ENCODE results near the gene USP38.
"Not testable (repeated sequence)": the region's sequence is repeated elsewhere in the genome, so short reads cannot be mapped to it uniquely, and the experiment has no call there.

USP38 gene

DNA sequence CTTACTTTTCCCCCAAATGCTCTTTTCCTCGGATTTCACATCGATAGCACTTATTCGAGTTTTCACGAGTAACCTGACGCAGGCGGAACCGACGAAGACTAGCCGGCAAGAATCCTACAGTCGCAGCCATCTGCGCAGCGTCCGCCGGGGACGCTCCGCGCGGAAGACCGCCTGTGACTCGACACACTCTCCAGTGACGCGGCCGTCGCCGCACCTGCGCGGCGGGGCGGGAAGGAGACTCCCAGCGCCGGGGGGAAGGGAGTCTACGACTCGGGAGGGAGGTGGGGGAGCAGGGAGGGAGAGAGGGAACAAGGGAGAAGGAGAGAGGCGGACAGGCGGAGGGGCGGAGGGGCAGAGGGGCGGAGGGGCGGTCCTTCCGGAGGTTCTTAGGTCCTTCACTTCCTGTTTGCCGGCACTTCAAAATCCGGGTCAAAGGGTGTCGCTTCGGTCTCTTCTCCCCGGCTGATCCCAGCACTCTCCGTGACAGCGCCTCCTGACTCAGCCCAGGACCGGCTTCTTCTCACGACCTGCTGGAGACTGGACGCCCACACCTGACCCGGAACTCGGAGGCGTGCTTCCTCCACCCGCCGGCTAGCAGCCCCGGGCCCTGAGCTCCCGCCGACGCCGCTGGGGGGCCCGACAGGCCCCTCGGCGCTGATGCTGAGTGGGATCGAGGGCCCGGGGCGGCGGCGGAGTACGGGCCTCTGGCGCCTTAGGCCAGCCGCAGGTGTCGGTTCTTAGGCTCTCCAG, at the start of gene USP38:
TSS of gene USP38 (plus strand) at position 415 of the 750 bp plus-strand sequence. CDS start 534 bp downstream, outside the sequence.
- H3K4me3 ChIP-seq (ENCODE audit: low read length): peak within 1 kb of the TSS; percentile 65
- DNase-seq (ENCODE audit: low read depth): peak; percentile 95
- TF ChIP-seq CTCF (IDR thresholded peaks at IDR 0.05; ENCODE audit: insufficient read depth, low read depth, low read length, missing control alignments): no peak

- H3K4me3 ChIP-seq (ENCODE audit: low read length): no peak overlapping the region
- DNase-seq (ENCODE audit: low read depth): no peak
- TF ChIP-seq CTCF (IDR thresholded peaks at IDR 0.05; ENCODE audit: insufficient read depth, low read depth, low read length, missing control alignments): no peak
Measured at GRCh38 chr4:143135358-143135757, 49.4 kb upstream of the USP38 start.

- DNase-seq (ENCODE audit: low read depth): no peak
- TF ChIP-seq CTCF (IDR thresholded peaks at IDR 0.05; ENCODE audit: insufficient read depth, low read depth, low read length, missing control alignments): no peak
- no peak overlapping the region for H3K4me3 ChIP-seq (ENCODE audit: low read length)
Measured at GRCh38 chr4:143140696-143141095, 44.0 kb upstream of the USP38 start.

- DNase-seq (ENCODE audit: low read depth): no peak
- TF ChIP-seq CTCF (IDR thresholded peaks at IDR 0.05; ENCODE audit: insufficient read depth, low read depth, low read length, missing control alignments): no peak
- no peak overlapping the region for H3K4me3 ChIP-seq (ENCODE audit: low read length)
Measured at GRCh38 chr4:143148521-143148920, 36.2 kb upstream of the USP38 start.

DNA sequence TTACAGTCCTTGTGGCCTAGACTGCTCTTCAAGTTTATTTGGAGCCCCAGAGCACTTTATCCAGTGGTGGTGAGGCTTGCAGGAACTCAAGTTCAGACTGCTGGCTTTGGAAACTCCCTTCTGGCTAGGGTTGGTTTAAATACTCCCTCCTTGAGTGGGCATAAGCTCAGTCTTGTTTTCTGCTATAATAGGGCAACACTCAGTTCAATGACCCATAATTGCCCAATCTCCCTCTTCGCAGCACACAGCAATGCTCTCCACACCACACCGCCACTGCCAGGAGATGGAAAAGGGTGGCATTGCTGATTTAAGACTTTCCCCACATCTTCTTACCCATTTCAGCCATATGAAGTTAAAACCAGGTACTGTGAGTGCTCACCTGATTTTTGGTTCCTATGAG, 27.9 kb upstream of the USP38 start:
- TF ChIP-seq CTCF (IDR thresholded peaks at IDR 0.05; ENCODE audit: insufficient read depth, low read depth, low read length, missing control alignments): no peak
- DNase-seq (ENCODE audit: low read depth): no peak
- H3K4me3 ChIP-seq (ENCODE audit: low read length): no peak overlapping the region

DNA sequence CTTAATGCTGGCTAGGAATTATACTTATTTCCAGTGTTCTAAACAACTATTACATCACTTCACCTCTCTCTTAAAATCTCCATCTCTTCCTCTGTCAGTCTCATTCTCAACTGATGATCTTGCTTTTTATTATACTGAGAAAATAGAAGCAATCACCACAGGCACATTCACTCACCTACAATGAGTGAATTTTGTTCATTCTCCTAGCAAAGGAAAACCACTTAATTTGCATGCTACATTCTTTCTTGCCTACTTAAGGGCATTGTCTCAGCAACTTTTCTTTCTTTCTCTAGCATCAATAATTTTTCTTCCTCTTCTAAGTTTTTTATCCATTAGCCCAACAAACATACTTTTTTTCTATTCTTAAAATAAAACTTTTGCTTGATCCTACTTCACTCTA, 21.1 kb upstream of the USP38 start:
- H3K4me3 ChIP-seq (ENCODE audit: low read length): no peak overlapping the region
- DNase-seq (ENCODE audit: low read depth): no peak
- TF ChIP-seq CTCF (IDR thresholded peaks at IDR 0.05; ENCODE audit: insufficient read depth, low read depth, low read length, missing control alignments): no peak

DNA sequence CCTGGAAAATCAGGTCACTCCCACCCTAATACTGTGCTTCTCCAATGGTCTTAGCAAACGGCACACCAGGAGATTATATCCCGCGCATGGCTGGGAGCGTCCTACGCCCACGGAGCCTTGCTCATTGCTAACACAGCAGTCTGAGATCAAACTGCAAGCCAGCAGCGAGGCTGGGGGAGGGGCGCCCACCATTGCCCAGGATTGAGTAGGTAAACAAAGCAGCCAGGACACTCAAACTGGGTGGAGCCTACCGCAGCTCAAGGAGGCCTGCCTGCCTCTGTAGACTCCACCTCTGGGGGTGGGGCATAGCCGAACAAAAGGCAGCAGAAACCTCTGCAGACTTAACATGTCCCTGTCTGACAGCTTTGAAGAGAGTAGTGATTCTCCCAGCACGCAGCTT, 18.0 kb upstream of the USP38 start:
- H3K4me3 ChIP-seq (ENCODE audit: low read length); DNase-seq (ENCODE audit: low read depth): not testable (repeated sequence)

Measured in epithelial cell of esophagus (primary cell).